Activated CD8-positive, alpha-beta memory T cell treated with anti-CD3 and anti-CD28 coated beads for 48 hours (primary cell): Measurements from ENCODE around the gene RPS6KL1.

Source experiments
- DNase-seq, 3 experiments: peaks; one replicate each; pipeline ENCODE4 v3.0.0-alpha.2; 2020; ENCODE audit warnings: low read depth in 2 of 3, low spot score in 2 of 3

The RPS6KL1 gene

DNA sequence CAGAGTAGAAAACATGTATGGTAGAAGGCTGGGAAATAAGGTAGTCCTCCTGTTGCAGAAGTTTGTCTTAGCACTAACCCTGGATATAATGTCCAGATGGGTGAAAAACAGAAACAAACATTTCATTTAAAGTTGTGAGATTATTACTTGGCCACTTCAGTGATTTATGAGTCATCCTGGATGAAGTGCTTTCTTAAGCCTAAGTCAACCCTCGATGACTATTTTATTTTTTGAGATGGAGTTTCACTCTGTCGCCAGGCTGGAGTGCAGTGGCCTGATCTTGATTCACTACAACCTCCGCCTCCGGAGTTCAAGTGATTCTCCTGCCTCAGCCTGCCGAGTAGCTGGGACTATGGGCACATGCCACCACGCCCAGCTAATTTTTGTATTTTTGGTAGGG, 31.2 kb downstream of the RPS6KL1 start:
- DNase-seq, result no peak

DNA sequence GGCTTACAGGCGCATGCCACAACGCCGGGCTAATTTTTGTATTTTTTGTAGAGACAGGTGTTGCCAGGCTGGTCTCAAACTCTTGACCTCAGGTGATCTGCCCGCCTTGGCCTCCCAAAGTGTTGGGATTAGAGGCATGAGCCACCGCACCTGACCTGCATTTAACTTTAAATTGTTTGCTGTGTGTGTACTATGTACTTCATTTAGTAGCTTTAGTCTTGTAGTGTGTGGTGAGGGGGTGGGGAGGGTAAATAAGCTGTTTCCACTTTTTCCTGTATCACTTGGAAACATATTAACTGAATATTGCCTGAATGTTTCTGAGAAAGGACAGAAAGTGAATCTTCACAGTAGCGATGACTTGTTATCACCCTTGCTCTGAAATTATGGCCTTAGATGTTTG, 32.8 kb downstream of the RPS6KL1 start:
- DNase-seq, result no peak

DNA sequence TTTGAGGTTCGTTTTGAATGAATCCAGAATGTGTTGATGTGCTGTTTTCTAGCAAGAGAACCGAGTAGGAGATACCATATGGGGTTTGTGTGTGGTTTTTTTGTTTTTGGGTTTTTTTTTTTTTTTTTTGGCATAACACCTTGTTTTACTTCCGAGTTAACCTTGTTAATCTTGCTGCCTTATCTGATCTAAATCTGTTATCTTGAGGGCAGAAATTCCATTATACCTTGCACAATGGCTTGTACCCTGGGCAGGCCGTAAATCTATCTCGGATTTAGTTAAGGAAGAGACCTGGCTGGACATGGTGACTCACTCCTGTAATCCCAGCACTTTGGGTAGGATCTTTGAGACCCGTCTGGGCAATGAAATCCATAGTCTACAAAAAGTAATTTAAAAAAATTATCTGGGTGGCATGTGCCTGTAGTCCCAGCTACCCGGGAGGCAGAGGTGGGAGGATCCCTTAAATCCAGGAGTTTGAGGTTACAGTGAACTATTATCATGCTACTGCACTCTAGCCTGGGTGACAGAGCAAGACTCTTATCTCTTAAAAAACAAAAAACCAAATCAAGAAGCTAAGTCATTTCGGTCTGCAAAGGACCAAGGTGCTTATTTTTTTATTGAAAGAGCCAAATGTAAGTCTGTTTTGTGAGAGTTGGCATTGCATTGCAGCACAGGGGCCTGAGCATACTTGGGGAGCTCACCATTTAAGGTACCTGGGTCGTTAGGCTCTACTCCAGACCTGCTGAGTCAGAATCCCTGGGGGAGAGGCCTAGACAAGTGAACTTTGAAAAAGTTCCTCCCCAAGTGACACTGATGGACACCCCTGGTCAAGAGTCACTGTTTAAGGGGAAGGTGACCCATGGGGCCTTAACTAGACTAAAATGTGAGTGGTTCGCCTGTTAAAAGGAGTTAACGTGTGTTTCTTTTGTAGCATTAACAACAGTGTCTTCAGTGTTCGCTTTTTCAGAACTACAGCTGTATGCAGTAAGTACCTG, 34.6 kb downstream of the RPS6KL1 start:
- DNase-seq, result no peak

DNA sequence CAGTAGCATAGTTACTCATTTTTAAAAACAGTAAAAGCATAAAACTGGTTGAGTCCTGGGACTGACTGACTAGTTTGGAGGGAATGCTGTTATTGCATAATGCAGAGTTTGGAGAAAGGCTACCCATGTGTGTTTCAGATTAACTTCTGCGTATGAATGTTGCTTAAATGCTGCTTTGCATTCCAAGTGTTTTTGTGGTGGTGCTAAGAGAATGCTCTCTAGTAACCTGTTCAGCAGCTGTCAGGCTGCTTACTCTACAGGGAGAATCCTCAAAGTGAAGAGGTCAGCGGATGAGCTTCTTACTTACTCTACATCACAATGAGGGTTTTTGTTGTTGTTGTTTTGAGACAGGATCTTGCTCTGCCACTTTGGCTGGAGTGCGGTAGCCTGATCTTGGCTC, 37.1 kb downstream of the RPS6KL1 start:
- no peak for DNase-seq

DNA sequence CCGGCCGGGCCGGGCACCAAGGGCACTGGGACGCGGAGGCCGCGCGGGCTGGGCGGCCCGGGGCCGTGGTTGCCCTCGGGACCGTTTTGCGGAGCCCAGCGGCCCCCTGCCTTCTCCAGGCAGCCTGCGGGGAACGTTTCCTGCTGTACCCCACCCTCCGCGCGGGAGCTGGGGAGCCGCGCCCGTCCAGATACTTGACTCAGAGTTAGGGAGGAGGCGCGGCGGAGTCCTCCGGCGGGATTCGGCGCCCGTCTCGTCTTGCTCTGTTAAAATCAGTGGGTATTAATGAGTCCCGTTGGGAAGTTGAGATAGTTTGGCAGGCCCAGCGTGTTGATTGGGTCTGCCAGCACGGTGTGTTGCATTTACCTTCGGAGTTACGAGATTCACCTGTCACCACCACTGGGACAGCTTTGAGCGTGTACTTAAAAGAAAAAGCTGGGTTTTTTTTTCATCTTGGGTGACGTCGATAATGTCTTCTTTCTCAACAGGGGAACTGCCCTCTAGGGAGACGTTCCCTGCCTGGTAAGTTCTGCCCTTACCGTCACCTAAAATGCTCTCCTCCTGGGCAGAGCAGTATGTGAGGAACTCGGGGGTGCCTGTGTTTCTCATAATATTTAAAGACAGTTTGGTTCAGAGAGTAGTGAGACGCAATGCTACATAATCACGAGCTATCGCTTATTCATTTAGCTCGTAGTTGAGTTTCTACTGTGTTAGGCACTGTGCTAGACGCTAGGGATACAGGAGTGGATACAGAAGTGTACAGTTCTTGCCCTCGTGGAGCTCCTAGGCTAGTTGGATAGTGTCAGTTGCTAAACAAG, 40.7 kb downstream of the RPS6KL1 start:
- peak in 2 of 3 experiments; percentile 19 to 40 for DNase-seq

DNA sequence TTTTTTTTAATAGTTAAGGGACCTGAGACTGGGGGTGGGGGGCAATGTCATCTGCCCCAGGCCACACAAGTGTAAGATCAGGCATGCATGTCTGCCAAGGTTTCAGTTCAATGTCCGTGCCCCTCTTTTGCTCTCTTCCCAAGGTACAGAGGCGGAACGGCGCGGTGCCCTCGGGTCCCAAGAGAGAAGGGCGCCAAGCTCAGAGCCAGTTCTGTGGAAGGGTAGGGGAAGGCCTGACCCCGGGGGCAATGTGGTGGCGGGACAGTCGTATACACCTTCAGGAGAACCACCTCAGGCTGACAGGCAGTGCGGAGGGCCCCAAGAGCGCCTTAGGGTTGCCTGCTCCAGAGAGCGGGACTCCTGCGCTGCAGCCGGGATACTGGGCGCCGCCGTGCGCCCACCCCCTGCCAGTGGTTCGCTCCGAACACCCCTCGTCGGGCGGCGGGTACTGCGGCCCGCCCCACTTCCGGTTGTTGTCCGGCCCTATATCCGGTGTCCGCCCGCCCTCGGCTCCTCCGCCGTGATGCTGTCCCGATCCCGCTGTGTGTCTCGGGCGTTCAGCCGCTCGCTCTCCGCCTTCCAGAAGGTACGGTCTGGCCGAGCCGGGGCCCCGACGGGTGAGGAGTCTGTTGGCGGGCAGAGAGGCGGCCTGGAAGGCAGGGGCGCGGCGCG, 41.5 kb downstream of the RPS6KL1 start, which contains the start of gene DLST:
TSS of gene DLST (plus strand) at position 486 of the 672 bp plus-strand sequence. CDS start at position 524, 38 bp downstream.
- DNase-seq, result peak; percentile 81 to 87 (median 83)

DNA sequence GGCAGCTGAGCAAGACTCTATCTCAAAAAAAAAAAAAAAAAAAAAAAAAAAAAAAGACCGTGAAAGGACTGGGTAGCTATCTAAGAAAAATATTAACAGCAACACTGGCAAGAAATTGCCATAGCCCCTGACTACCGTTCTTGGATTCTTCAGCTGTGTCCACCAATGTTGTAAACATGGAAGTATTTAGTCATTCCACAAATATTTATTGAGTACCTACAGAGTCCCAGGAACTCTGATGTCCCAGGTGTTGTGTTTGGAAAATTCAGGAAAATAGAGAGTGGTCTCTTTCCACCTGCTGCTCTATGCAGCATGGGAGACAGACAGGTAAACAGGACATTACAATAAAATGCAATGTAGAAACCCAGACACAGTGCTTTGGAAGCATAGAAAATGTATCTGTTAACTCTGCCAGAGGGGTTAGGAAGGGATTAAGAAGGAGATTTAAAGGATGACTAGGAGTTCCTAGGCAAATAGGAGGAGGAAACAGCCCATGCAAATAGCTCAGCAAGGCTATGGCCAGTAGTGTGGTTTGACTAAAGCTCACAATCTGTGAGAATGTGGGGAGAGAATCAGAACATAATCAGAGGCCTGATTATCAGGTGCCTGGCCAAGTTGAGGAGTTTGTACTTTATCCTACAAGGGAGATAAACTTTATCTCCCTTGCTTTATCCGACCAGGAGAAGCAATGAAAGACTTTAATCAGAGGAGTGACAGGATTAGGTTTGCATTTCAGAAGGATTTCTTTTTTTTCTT, 43.5 kb downstream of the RPS6KL1 start:
- DNase-seq, result no peak

DNA sequence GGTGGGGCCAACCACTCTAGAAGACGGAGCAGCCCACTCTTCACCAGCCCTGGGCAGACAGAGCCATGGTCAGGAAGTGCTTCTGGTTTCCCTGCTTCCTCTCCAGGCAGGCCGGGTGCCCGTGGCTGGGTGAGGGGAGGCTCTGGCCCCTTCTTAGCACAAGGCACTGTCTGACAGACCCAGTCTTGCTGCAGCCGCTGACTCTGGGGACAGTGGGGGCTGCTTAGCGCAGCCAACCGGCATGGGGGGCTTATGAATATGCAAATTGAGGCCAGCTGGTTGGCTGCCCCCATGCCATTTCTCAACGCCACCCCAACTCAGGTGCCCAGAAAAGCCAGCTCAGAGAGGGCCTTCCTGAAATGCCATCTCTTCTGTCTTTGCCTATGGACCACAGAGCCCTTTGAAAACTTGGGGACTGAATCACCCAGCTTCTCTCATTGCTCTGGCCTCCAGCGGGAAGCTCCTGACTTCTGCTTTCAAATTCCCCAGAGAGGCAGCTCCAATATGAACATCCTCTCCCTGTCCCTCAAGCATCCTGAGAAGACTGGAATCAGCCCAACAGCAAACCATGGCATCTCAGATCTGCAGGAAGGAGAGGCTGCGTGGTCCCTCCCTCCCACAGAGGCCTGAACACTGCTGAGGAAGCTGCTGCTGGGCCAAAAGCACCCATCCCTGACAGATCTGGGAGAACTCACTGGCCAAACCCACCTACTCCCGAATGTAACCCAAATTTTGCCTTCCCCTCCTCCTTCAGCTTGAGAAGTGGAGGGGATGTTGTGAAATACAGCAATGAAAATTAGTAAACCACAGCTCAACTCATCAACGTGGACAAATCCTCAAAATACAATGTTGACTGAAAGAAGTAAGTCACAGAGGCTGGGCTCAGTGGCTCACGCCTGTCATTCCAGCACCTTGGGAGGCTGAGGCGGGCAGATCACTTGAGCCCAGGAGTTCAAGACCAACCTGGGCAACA, 46.8 kb downstream of the RPS6KL1 start, which contains the start of gene PROX2:
TSS of gene PROX2 (minus strand) at position 205 of the 973 bp plus-strand sequence. CDS start 12,311 bp downstream, outside the sequence.
- DNase-seq, result peak in 2 of 3 experiments; percentile 6 to 18

DNA sequence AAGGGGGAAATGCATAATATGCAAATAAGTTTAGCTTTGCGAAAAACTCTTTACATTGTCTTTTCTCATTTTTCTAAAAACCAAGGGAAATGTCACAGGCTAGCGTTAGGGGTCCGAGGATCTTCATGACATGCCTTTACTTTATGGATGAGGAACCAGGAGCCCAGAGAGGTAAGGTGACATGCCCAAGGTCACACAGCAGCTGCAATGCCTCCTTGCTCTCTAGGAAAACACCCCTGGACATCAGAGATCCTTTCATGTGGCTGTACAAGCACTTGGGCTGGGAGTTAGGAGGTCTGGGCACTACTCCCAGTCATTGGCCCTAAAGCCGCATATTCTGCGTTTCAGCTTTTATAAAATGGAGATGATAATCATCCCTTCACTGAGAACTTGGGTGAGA, 47.9 kb downstream of the RPS6KL1 start:
- no peak for DNase-seq

DNA sequence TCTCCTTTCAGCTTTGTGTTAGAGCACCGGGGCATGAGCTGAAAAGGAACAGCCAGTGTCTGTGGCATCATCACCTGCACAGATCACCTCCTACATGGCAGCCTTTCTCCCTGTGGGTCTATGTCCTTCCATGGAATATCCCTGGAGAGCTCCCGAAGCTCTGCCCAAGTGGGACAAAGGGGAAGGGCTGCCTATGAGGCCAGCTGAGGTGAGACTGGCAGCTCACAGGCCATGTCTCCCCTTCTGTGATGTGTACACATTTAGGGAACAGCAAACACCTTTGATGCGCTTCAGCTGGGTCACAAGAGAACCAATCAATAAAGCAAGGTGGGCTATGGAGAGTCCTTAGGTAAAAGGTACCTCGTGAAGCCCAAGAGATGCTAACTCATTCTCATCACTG, 51.2 kb downstream of the RPS6KL1 start:
- no peak for DNase-seq

DNA sequence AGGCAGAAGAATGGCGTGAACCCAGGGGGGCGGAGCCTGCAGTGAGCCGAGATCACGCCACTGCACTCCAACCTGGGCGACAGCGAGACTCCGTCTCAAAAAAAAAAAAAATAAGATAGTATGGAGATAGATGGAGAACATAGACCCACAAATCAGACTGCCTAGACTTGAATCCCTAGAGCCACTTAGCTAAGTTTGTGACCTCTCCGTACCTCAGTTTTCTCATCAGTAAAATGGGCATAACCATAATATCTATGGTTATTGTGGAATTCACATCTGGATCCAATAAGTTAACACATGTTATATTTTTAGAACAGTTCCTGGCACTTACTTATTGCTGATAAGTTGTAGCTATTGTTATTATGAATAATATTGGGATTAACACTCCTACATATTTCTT, 54.3 kb downstream of the RPS6KL1 start:
- no peak for DNase-seq

DNA sequence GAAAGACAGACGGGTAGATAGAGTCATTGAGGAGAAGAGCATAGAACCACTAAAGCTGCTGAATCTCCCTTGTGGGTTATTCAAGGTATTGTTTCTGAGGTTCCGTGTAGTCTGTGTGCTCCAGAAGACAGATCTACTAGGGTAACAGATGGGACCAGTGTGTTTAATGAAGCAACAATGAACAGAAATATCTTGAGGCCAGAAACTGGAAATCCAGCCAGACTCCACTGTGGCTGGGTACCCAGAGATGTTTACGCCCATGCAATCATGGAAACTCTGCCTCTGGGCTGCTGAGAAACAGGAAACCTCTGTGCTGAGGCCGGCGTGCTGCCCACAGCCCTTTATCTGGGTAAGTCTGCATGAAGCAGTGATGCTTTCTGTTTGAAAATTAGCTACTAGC, 55.4 kb downstream of the RPS6KL1 start:
- DNase-seq, result peak in 2 of 3 experiments; percentile 24 to 36

DNA sequence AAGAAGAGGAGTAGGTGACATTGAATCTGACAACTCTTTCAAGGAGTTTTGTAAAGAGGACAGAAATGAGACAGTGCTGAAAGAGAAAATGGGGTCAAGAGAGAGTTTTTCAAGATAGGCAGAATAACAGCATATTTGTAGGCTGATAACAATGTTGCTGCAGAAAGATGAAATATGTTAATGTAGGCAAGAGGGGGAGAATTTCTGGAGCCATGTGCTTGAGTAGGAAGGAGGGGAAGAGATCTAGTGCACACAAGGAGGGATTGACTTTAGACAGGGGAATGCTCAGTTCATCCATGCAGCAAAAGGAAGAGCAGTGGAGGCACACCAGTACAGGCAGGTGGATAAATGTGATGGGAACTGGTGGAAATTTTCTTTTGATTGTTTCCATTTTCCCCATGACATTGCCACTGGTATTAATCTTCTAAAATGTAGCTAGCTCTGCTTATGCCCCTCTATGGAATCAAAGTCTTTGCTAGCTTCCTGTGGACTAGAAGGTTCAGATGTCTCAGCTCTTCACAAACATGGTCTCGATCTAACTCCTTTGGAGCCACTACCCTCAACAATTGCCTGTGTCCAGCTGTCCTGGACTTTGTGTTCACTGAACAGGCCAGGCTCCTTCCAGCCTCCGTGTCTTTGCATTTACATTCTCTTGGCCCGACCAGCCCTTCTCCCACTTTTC, 56.2 kb downstream of the RPS6KL1 start:
- DNase-seq, result no peak

DNA sequence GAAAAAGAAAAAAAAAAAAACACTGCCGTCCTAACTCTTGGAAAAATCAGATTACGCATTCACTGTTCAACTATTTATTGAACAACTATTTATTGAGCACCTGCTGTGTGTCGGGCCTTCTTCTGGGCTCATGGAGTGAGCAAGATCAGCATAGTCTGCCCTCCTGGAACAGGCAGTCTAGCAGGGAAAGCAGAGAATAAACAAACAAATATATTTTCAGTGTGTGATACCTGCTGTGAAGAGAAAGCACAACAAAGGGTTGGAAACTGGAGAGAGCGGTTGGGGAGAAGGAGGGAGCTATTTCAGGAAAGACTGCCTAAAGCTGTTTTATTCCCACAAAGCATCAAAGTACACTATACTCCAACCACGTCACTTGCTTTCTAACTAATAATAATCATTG, 57.9 kb downstream of the RPS6KL1 start:
- DNase-seq, result no peak

DNA sequence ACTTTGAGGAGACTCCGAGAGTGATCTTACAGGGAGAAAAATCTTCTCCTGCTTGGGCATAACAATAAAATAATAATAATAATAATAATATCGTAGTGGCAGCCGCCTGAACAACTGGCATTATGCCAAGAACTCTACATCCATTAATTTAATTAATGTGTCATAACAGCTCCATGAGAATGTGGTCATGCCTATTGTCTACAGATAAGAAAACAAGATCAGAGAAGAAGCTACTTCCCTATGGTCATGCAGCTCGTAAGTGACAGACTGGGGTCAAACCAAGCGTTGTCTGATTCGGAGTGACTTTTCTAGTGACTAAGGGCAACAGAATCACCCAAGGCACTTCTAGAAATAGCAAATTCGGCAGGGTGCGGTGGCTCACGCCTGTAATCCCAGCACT, 58.9 kb downstream of the RPS6KL1 start:
- DNase-seq, result no peak

DNA sequence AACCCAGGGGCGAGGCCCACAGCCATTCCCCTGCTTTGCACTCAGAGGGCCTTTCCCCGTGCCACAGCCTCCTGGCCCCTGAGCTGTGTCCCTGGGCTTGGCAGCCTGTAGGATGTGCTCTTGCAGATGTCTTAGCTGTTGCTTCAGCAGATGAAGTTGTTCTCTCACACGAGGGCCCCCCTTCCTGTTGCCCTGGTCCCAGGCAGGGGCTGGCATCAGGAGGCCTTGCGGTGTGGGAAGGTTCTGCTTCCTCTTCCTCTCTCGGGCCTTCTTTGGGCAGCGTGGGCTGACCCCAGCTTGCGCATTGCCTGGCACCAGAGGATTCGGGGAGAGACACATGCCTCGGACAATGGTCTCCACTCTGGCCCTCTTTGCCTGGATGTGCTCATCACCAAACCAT, 59.8 kb downstream of the RPS6KL1 start:
- DNase-seq, result no peak

DNA sequence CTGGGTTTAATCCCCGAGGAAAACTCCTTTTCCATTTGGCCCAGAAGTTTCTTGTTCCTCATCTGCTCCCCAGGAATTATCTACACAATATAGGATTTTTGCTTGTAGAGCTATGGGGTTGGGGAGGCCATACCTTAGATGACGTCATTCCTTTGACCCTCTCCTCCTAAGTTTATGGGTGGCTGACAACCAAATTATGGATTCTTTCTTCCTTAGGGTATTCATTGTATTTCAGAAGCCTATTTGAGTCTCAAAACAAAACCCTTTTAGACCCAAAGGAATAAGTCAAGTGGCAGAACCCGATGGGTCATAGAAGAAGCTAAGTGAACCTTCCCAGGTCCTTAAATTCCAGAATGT, 61.3 kb downstream of the RPS6KL1 start:
- no peak for DNase-seq

DNA sequence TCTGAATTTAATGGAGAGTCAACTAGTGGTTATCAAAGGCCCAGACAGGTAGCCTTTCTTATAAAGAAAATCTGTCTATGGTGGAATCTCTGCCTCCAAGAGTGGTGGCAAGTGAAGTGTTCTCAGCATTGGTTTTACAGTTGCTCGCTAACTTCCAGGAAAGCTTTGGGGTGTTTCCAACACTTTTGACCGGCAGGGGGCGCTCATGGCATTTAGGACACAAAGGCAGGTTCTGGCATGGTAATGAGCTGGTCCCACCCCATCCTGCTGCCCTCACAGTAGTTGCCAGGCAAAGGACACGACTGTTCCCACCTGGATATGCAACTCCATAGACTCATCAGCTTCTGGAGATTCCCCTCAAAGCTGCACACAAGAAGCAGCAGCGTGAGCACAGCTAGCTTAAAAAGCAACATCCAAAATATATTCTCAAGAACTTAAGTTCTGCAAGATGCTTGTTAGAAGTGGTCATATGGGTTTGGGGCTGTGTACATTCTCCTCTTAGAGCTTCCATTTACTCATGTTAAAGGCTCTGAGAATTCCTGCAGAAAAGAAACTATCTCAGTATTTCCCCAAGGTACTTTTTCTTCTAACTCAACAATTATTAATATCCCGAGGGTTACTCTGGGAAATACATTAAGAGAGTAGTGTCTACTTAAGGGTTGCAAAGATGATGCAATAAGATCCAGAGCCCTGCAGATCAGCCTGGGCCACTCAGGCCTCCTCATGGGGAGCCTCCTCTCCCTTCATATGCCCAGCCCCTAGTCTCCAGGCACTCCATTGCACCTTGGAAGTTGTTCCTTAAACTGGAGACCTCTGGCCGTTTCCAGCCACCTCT, 61.9 kb downstream of the RPS6KL1 start:
- DNase-seq, result peak; percentile 61 to 100 (median 99)
